ENCODE data around the gene POLG.

- no peak for TF ChIP-seq CTCF (optimal IDR thresholded peaks at IDR 0.05 in 1 of 3, IDR thresholded peaks at IDR 0.05 in 1 of 3, conservative IDR thresholded peaks at IDR 0.05 in 1 of 3; ENCODE audit: extremely low read depth in 1 of 3, insufficient read depth in 2 of 3, low read length in 3 of 3)
- no peak for TF ChIP-seq EZH2 (IDR thresholded peaks at IDR 0.05; ENCODE audit: low read length)
Observed at GRCh38 chr15:89319678-89320077, 14.9 kb downstream of the POLG start.
